ENCODE measurements around the gene IPO9.

The IPO9 gene

DNA sequence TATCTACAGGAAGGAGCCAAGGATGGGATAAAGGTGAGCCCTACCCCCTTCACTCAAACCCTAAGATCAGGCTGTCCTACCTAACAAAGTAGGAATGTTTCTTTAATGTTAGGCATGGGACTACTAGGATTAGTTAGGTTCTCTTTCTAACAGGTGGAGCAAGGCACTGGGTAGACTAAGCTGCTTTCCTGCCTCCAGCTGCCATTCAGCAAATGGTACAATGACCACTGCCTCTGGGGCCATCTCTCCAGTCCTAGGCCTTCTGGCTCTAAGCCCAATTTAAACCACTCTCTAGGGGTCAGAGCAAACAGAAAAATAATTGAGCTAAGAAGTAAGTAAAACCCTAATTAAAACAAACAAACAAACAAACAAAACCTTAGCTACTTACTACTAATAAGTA, 15.7 kb upstream of the IPO9 start:
- ATAC-seq (ENCODE audit: insufficient read depth, low read depth) (no peak), DNase-seq (no peak)
- Histone ChIP-seq H3K4me2 (ENCODE audit: insufficient read depth, low read length) (no peak overlapping the region), H4K20me1 (ENCODE audit: insufficient read depth, low read length) (no peaks in the 10 kb centered on the region), H2AFZ (ENCODE audit: low read depth, low read length) (no peak overlapping the region), H3K36me3 (ENCODE audit: insufficient read depth, low read length) (no peaks in the 10 kb centered on the region), H3K4me3 (ENCODE audit: low read depth in 1 of 2, low read length in 2 of 2) (no peak overlapping the region), H3K9me3 (ENCODE audit: insufficient read depth, low read length, severe bottlenecking) (no peaks in the 10 kb centered on the region), H3K27me3 (ENCODE audit: insufficient read depth, low read length, poor library complexity) (no peaks in the 10 kb centered on the region), H3K79me2 (ENCODE audit: insufficient read depth, low read length) (no peaks in the 10 kb centered on the region), H3K27ac (ENCODE audit: low read length) (no peak overlapping the region), H3K9ac (ENCODE audit: low read depth, low read length) (no peak overlapping the region), H3K4me1 (ENCODE audit: insufficient read depth, low read length) (no peaks in the 10 kb centered on the region)
- TF ChIP-seq, protein P1, sequence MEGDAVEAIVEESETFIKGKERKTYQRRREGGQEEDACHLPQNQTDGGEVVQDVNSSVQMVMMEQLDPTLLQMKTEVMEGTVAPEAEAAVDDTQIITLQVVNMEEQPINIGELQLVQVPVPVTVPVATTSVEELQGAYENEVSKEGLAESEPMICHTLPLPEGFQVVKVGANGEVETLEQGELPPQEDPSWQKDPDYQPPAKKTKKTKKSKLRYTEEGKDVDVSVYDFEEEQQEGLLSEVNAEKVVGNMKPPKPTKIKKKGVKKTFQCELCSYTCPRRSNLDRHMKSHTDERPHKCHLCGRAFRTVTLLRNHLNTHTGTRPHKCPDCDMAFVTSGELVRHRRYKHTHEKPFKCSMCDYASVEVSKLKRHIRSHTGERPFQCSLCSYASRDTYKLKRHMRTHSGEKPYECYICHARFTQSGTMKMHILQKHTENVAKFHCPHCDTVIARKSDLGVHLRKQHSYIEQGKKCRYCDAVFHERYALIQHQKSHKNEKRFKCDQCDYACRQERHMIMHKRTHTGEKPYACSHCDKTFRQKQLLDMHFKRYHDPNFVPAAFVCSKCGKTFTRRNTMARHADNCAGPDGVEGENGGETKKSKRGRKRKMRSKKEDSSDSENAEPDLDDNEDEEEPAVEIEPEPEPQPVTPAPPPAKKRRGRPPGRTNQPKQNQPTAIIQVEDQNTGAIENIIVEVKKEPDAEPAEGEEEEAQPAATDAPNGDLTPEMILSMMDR (IDR thresholded peaks at IDR 0.05; ENCODE audit: borderline replicate concordance, extremely low read depth, low read length, poor library complexity, severe bottlenecking): no peak
- no peak for TF ChIP-seq EZH2 (IDR thresholded peaks at IDR 0.05; ENCODE audit: borderline replicate concordance, low read depth, low read length, severe bottlenecking)

DNA sequence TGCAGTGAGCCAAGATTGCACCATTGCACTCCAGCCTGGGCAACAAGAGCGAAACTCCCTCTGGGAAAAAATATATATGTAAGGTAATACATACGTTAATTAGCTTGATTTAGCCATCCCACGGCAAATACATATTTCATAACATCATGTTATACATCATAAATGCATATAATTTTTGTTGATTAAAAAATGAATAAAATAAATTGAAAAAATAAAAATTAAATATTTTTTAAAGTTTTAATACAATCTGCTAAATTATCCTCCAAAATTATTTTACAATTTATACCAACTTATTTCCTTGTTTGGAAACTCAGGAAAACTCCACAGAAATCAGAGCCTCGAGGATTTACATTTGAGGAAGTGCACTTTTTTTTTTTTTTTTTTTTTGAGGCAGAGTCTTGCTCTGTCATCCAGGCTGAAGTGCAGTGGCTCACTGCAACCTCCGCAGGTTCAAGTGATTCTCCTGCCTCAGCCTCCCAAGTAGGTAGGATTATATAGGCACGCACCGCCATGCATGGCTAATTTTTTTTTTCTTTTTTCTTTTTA, 12.6 kb upstream of the IPO9 start:
- H3K4me2 ChIP-seq (ENCODE audit: insufficient read depth, low read length): no peak overlapping the region
- H3K9me3 ChIP-seq (ENCODE audit: insufficient read depth, low read length, severe bottlenecking): no peaks in the 10 kb centered on the region
- DNase-seq (no peak), ATAC-seq (ENCODE audit: insufficient read depth, low read depth) (no peak)
- H2AFZ ChIP-seq (ENCODE audit: low read depth, low read length): no peak overlapping the region
- no peak overlapping the region for H3K4me3 ChIP-seq (ENCODE audit: low read depth in 1 of 2, low read length in 2 of 2)
- no peaks in the 10 kb centered on the region for H3K4me1 ChIP-seq (ENCODE audit: insufficient read depth, low read length)
- H3K36me3 ChIP-seq (ENCODE audit: insufficient read depth, low read length): no peaks in the 10 kb centered on the region
- H3K9ac ChIP-seq (ENCODE audit: low read depth, low read length): no peak overlapping the region
- no peak overlapping the region for H3K27ac ChIP-seq (ENCODE audit: low read length)
- no peaks in the 10 kb centered on the region for H3K27me3 ChIP-seq (ENCODE audit: insufficient read depth, low read length, poor library complexity)
- H3K79me2 ChIP-seq (ENCODE audit: insufficient read depth, low read length): no peaks in the 10 kb centered on the region
- TF ChIP-seq, protein P1 (IDR thresholded peaks at IDR 0.05; ENCODE audit: borderline replicate concordance, extremely low read depth, low read length, poor library complexity, severe bottlenecking): no peak
- H4K20me1 ChIP-seq (ENCODE audit: insufficient read depth, low read length): no peaks in the 10 kb centered on the region

DNA sequence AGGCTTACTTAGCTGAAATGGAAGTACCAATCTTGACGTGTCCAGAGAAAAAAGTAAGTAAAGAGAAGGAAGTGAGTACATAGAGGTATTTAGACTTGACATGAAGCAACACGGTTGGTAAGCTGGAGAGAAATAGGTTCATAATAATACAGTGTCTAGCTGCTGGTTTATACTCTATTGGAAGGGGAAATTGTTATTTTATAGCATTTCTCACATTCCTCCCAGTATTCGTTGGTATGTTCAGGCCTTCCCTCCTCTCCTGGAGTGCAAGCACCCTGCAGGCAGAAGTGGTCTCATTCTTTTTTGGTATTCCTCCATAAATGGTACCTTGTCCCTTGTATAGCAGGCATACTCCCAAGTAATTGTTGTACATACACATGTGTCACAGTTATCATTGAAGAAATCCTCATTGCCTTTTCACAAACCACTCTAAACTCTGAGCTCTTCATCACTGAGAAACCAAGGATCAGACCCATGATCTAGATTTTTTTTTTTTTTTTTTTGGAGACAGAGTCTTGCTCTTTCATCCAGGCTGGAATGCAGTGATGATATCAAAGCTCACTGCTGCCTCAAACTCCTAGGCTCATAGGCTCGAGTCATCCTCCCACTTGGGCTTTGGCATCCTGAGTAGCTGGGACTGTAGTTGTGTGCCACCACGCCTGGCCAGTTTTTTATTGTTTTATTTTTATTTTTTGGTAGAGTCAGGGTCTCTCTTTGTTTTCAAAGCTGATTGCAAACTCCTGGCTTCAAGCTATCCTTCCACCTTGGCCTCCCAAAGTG, 9.8 kb upstream of the IPO9 start:
- no peak for DNase-seq
- Histone ChIP-seq H3K79me2 (ENCODE audit: insufficient read depth, low read length) (no peaks in the 10 kb centered on the region), H3K27ac (ENCODE audit: low read length) (no peak overlapping the region), H3K9me3 (ENCODE audit: insufficient read depth, low read length, severe bottlenecking) (no peaks in the 10 kb centered on the region), H3K4me1 (ENCODE audit: insufficient read depth, low read length) (no peaks in the 10 kb centered on the region), H3K9ac (ENCODE audit: low read depth, low read length) (no peak overlapping the region), H3K4me3 (ENCODE audit: low read depth in 1 of 2, low read length in 2 of 2) (no peak overlapping the region), H4K20me1 (ENCODE audit: insufficient read depth, low read length) (no peaks in the 10 kb centered on the region), H3K27me3 (ENCODE audit: insufficient read depth, low read length, poor library complexity) (no peaks in the 10 kb centered on the region), H3K36me3 (ENCODE audit: insufficient read depth, low read length) (no peaks in the 10 kb centered on the region), H2AFZ (ENCODE audit: low read depth, low read length) (no peak overlapping the region), H3K4me2 (ENCODE audit: insufficient read depth, low read length) (no peak overlapping the region)
- TF ChIP-seq, protein P1 (IDR thresholded peaks at IDR 0.05; ENCODE audit: borderline replicate concordance, extremely low read depth, low read length, poor library complexity, severe bottlenecking): no peak
- TF ChIP-seq EZH2 (IDR thresholded peaks at IDR 0.05; ENCODE audit: borderline replicate concordance, low read depth, low read length, severe bottlenecking): no peak
- no peak for ATAC-seq (ENCODE audit: insufficient read depth, low read depth)

Measured in DND-41 (cell line).